ENCODE data around the gene PRICKLE2. TPM values are rescaled to one million over a fixed set of nuclear protein-coding genes. Genes with fewer than 3 reads are reported as not detected.

Gene PRICKLE2
- total and polyA plus RNA-seq, 7 donors: 0.34 to 4.9 (median 2.2) TPM

- Histone ChIP-seq H3K9me3 (no peaks in the 10 kb centered on the region), H3K27ac (no peak overlapping the region), H3K27me3 (ENCODE audit: insufficient read depth in 3 of 3, low read length in 2 of 3) (no peaks in the 10 kb centered on the region), H3K4me1 (no peaks in the 10 kb centered on the region), H3K36me3 (ENCODE audit: insufficient read depth in 1 of 2, low read depth in 1 of 2) (no peaks in the 10 kb centered on the region), H3K4me3 (no peak overlapping the region)
- intact Hi-C loops (cut with DNase I): no loop called here
- DNase-seq (no peak), ATAC-seq (no peak)
- 90 to 94% (median 92%) methylated on average over 2 of the region's 2 CpGs for WGBS, 3 donors
- no peak for TF ChIP-seq CTCF (IDR thresholded peaks at IDR 0.05)
These were observed 86.5 kb downstream of the PRICKLE2 start for GRCh38 chr3:64138656-64139375.

DNA sequence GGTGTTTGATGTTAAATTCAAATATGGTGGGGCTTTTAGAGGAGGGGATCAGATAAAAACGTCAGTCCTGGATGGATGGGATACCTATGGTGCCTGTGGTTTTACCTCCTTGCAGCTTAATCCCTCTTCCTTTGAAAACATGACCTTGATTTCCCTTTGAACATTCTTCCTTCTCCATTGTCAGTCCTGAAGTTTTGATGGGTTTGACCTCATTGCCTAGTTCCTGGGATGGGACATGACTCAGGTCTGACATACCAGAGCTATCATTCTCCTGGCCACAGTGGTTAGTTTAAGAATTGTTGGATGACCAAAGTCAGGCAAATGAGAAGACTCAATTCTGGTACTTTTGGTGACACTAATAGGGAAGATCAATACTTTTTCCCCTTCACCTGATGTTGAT lies 87.2 kb downstream of the PRICKLE2 start:
- no peak overlapping the region for H3K4me3 ChIP-seq
- H3K36me3 ChIP-seq (ENCODE audit: insufficient read depth in 1 of 2, low read depth in 1 of 2): no peaks in the 10 kb centered on the region
- no peaks in the 10 kb centered on the region for H3K4me1 ChIP-seq
- ATAC-seq (no peak), DNase-seq (no peak)
- no peak for TF ChIP-seq CTCF (IDR thresholded peaks at IDR 0.05)
- no peak overlapping the region for H3K27ac ChIP-seq
- H3K9me3 ChIP-seq: no peaks in the 10 kb centered on the region
- H3K27me3 ChIP-seq (ENCODE audit: insufficient read depth in 3 of 3, low read length in 2 of 3): no peaks in the 10 kb centered on the region
- intact Hi-C loops (cut with DNase I): no loop called here
- 67 to 79% (median 71%) methylated on average over 1 of the region's 1 CpG for WGBS, 3 donors

DNA sequence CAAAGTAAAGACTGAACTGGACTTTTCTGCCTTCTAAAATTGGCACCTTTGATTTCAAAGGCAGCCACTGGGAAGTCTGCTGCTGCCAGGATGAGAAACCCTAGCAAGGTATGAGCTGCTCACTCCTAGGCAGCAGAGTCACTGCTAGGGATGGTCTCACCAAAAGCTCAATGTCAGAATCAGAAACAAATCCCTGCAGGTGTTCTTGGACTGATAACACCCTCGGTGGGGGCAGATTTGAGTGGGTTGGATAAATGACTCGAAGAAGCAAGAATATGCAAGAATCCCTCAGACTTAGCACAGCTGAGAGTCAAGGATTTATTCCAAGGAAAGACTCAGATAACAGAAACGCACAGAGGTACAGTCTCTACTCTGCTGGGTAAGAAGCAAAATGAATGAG lies 90.4 kb downstream of the PRICKLE2 start:
- Histone ChIP-seq H3K27ac (no peak overlapping the region), H3K9me3 (no peaks in the 10 kb centered on the region), H3K36me3 (ENCODE audit: insufficient read depth in 1 of 2, low read depth in 1 of 2) (no peaks in the 10 kb centered on the region), H3K4me1 (no peaks in the 10 kb centered on the region), H3K27me3 (ENCODE audit: insufficient read depth in 3 of 3, low read length in 2 of 3) (no peaks in the 10 kb centered on the region), H3K4me3 (no peak overlapping the region)
- no peak for DNase-seq
- no peak for ATAC-seq
- 77 to 80% (median 79%) methylated on average over 3 of the region's 3 CpGs for WGBS, 3 donors
- no peak for TF ChIP-seq CTCF (IDR thresholded peaks at IDR 0.05)
- intact Hi-C loops (cut with DNase I): no loop called here

DNA sequence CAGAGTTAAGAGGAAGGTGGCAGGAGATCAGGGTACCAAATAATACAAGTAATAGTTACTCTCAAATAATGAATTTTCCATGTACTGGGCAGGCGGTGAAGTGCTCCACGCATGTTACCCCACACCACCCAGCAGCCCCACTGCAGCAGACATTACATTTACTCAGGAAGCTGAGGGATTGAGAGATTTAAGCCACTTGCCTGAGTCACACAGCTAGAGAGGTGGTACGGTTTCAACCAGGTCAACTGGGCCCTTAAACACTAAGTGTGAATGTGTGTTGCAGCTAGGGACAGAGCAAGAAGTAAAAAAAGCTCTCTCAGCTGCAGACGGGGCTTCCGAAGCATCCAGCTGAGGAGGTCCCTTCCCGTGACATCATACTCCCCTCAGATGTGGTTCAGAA lies 91.3 kb downstream of the PRICKLE2 start:
- no peaks in the 10 kb centered on the region for H3K9me3 ChIP-seq
- 90 to 91% (median 90%) methylated on average over 6 of the region's 6 CpGs for WGBS, 3 donors
- DNase-seq (no peak), ATAC-seq (no peak)
- H3K36me3 ChIP-seq (ENCODE audit: insufficient read depth in 1 of 2, low read depth in 1 of 2): no peaks in the 10 kb centered on the region
- TF ChIP-seq CTCF (IDR thresholded peaks at IDR 0.05): no peak
- intact Hi-C loops (cut with DNase I): no loop called here
- no peak overlapping the region for H3K27ac ChIP-seq
- no peaks in the 10 kb centered on the region for H3K4me1 ChIP-seq
- no peaks in the 10 kb centered on the region for H3K27me3 ChIP-seq (ENCODE audit: insufficient read depth in 3 of 3, low read length in 2 of 3)
- no peak overlapping the region for H3K4me3 ChIP-seq

GRCh38 chr3:64133272-64133671 lies 92.0 kb downstream of the PRICKLE2 start:
- TF ChIP-seq CTCF (IDR thresholded peaks at IDR 0.05): no peak
- intact Hi-C loops (cut with DNase I): no loop called here
- Histone ChIP-seq H3K36me3 (ENCODE audit: insufficient read depth in 1 of 2, low read depth in 1 of 2) (no peaks in the 10 kb centered on the region), H3K27me3 (ENCODE audit: insufficient read depth in 3 of 3, low read length in 2 of 3) (no peaks in the 10 kb centered on the region), H3K9me3 (no peaks in the 10 kb centered on the region), H3K4me3 (no peak overlapping the region), H3K4me1 (no peaks in the 10 kb centered on the region), H3K27ac (no peak overlapping the region)
- ATAC-seq (no peak), DNase-seq (no peak)
- 17 to 47% (median 31%) methylated on average over 2 of the region's 2 CpGs for WGBS, 3 donors
